Epithelial cell of proximal tubule (primary cell): ENCODE measurements around the gene SACS. TPM values are rescaled to one million over a fixed set of nuclear protein-coding genes. Genes with fewer than 3 reads are reported as not detected.

ENCODE experiments used
- DNase-seq: peaks from one replicate; pipeline ENCODE4 v3.0.0-alpha.2; 2011; ENCODE audit warnings: low read depth
- H3K4me3 ChIP-seq: 2 replicates; pipeline ENCODE4 v1.5.1; 2011; ENCODE audit warnings: low read depth, mild to moderate bottlenecking, low read length
- CTCF ChIP-seq: conservative IDR thresholded peaks from 2 replicates; pipeline ENCODE4 v1.5.1; 2012; ENCODE audit warnings: low read depth, mild to moderate bottlenecking, low read length
- total RNA-seq: library from RNA; depleted of rRNA; stranded (reverse); fragments of >200 nt; gene quantifications from 2 replicates; pipeline ENCODE4 v1.2.3, GENCODE V29; 2015

SACS gene
- total RNA-seq, result 66.1 and 70.9 TPM in 2 replicates

- no peak for TF ChIP-seq CTCF
- no peak for DNase-seq
- peak within 1 kb of the TSS; percentile 93 for H3K4me3 ChIP-seq
Measured at GRCh38 chr13:23433171-23434153, at the start of gene SACS. TSS of gene SACS (minus strand) at chr13:23433702. CDS start at chr13:23411239, 22,463 bp downstream.

- no peak for TF ChIP-seq CTCF
- no peak for DNase-seq
Measured at GRCh38 chr13:23480324-23480723, 46.8 kb upstream of the SACS start.

GRCh38 chr13:23477101-23477500, 43.6 kb upstream of the SACS start:
- no peak for TF ChIP-seq CTCF
- no peak overlapping the region for H3K4me3 ChIP-seq
- no peak for DNase-seq

More at GRCh38 chr13:23480324-23480723, 46.8 kb upstream of the SACS start:
- no peak overlapping the region for H3K4me3 ChIP-seq

GRCh38 chr13:23473221-23473620, 39.7 kb upstream of the SACS start:
- no peak overlapping the region for H3K4me3 ChIP-seq
- DNase-seq, result no peak
- no peak for TF ChIP-seq CTCF

GRCh38 chr13:23472189-23472588, 38.7 kb upstream of the SACS start:
- TF ChIP-seq CTCF, result no peak
- no peak overlapping the region for H3K4me3 ChIP-seq
- no peak for DNase-seq

- no peak for TF ChIP-seq CTCF
- no peak for DNase-seq
- H3K4me3 ChIP-seq, result no peak overlapping the region
Measured at GRCh38 chr13:23470790-23471614, 37.5 kb upstream of the SACS start.
